ENCODE measurements around the gene ERBB2. TPM values are rescaled to one million over a fixed set of nuclear protein-coding genes. Genes with fewer than 3 reads are reported as not detected.

ERBB2 gene
- total and polyA plus RNA-seq, 9 of the 15 experiments (the other 6 are each of a cell fraction or from before 2014, with no cell fraction given): 0.74 to 5.6 (median 3.3) TPM

DNA sequence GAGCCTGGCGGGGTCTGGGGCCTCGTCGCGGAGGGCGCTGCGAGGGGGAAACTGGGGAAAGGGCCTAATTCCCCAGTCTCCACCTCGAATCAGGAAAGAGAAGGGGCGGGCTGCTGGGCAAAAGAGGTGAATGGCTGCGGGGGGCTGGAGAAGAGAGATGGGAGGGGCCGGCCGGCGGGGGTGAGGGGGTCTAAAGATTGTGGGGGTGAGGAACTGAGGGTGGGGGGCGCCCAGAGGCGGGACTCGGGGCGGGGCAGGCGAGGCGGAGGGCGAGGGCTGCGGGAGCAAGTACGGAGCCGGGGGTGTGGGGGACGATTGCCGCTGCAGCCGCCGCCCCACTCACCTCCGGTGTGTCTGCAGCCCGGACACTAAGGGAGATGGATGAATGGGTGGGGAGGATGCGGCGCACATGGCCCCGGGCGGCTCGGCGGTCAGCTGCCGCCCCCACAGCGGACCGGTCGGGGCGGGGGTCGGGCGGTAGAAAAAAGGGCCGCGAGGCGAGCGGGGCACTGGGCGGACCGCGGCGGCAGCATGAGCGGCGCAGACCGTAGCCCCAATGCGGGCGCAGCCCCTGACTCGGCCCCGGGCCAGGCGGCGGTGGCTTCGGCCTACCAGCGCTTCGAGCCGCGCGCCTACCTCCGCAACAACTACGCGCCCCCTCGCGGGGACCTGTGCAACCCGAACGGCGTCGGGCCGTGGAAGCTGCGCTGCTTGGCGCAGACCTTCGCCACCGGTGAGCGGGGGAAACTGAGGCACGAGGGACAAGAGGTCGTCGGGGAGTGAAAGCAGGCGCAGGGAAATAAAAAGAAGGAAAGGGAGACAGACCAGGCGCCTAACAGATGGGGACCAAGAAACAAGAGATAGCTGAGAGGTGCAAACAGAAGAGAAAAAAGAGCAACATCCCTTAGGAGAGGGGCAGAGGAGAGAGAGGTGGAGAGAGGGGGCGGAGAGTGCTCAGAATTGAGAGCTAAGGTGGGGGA lies 31.6 kb upstream of the ERBB2 start, which contains the start of gene PNMT (continued):
- TF ChIP-seq, protein P1, sequence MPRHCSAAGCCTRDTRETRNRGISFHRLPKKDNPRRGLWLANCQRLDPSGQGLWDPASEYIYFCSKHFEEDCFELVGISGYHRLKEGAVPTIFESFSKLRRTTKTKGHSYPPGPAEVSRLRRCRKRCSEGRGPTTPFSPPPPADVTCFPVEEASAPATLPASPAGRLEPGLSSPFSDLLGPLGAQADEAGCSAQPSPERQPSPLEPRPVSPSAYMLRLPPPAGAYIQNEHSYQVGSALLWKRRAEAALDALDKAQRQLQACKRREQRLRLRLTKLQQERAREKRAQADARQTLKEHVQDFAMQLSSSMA (CRISPR knock-in tag; IDR thresholded peaks at IDR 0.05): 0 out of 2 replicates have a peak, but pooled peaks have one; percentile 37
- TF ChIP-seq HOXB6 (CRISPR knock-in tag; IDR thresholded peaks at IDR 0.05; ENCODE audit: borderline replicate concordance) (no peak), SAFB (IDR thresholded peaks at IDR 0.05; ENCODE audit: borderline replicate concordance, low read depth, low read length) (no peak), ARID2 (IDR thresholded peaks at IDR 0.05) (peak; percentile 64), KAT7 (CRISPR knock-in tag; IDR thresholded peaks at IDR 0.05; ENCODE audit: borderline replicate concordance) (no peak), CEBPB (tag; IDR thresholded peaks at IDR 0.05) (no peak), ZNF174 (CRISPR knock-in tag; IDR thresholded peaks at IDR 0.05) (no peak), MYBL2 (IDR thresholded peaks at IDR 0.05; ENCODE audit: low read depth) (no peak), MYBL2 (CRISPR knock-in tag; IDR thresholded peaks at IDR 0.05; ENCODE audit: borderline replicate concordance) (no peak), TBL1XR1 (IDR thresholded peaks at IDR 0.05; ENCODE audit: low read length in 2 of 2) (no peak), DPF2 (IDR thresholded peaks at IDR 0.05) (peak; percentile 51; the same call in 1 of the 2 replicates), SP1 (CRISPR knock-in tag; IDR thresholded peaks at IDR 0.05) (no peak)
- TF ChIP-seq, protein P2, sequence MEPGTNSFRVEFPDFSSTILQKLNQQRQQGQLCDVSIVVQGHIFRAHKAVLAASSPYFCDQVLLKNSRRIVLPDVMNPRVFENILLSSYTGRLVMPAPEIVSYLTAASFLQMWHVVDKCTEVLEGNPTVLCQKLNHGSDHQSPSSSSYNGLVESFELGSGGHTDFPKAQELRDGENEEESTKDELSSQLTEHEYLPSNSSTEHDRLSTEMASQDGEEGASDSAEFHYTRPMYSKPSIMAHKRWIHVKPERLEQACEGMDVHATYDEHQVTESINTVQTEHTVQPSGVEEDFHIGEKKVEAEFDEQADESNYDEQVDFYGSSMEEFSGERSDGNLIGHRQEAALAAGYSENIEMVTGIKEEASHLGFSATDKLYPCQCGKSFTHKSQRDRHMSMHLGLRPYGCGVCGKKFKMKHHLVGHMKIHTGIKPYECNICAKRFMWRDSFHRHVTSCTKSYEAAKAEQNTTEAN (CRISPR knock-in tag; IDR thresholded peaks at IDR 0.05): no peak
- TF ChIP-seq, protein P3, sequence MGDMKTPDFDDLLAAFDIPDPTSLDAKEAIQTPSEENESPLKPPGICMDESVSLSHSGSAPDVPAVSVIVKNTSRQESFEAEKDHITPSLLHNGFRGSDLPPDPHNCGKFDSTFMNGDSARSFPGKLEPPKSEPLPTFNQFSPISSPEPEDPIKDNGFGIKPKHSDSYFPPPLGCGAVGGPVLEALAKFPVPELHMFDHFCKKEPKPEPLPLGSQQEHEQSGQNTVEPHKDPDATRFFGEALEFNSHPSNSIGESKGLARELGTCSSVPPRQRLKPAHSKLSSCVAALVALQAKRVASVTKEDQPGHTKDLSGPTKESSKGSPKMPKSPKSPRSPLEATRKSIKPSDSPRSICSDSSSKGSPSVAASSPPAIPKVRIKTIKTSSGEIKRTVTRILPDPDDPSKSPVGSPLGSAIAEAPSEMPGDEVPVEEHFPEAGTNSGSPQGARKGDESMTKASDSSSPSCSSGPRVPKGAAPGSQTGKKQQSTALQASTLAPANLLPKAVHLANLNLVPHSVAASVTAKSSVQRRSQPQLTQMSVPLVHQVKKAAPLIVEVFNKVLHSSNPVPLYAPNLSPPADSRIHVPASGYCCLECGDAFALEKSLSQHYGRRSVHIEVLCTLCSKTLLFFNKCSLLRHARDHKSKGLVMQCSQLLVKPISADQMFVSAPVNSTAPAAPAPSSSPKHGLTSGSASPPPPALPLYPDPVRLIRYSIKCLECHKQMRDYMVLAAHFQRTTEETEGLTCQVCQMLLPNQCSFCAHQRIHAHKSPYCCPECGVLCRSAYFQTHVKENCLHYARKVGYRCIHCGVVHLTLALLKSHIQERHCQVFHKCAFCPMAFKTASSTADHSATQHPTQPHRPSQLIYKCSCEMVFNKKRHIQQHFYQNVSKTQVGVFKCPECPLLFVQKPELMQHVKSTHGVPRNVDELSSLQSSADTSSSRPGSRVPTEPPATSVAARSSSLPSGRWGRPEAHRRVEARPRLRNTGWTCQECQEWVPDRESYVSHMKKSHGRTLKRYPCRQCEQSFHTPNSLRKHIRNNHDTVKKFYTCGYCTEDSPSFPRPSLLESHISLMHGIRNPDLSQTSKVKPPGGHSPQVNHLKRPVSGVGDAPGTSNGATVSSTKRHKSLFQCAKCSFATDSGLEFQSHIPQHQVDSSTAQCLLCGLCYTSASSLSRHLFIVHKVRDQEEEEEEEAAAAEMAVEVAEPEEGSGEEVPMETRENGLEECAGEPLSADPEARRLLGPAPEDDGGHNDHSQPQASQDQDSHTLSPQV (IDR thresholded peaks at IDR 0.05): peak; percentile 96
- TF ChIP-seq, protein P4, sequence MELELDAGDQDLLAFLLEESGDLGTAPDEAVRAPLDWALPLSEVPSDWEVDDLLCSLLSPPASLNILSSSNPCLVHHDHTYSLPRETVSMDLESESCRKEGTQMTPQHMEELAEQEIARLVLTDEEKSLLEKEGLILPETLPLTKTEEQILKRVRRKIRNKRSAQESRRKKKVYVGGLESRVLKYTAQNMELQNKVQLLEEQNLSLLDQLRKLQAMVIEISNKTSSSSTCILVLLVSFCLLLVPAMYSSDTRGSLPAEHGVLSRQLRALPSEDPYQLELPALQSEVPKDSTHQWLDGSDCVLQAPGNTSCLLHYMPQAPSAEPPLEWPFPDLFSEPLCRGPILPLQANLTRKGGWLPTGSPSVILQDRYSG (tag; conservative IDR thresholded peaks at IDR 0.05; ENCODE audit: low read depth): 0 out of 2 replicates have a peak, but pooled peaks have one; percentile 45
- TF ChIP-seq, protein P5, sequence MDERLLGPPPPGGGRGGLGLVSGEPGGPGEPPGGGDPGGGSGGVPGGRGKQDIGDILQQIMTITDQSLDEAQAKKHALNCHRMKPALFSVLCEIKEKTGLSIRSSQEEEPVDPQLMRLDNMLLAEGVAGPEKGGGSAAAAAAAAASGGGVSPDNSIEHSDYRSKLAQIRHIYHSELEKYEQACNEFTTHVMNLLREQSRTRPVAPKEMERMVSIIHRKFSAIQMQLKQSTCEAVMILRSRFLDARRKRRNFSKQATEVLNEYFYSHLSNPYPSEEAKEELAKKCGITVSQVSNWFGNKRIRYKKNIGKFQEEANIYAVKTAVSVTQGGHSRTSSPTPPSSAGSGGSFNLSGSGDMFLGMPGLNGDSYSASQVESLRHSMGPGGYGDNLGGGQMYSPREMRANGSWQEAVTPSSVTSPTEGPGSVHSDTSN (CRISPR knock-in tag; IDR thresholded peaks at IDR 0.05; ENCODE audit: low read depth): no peak
- TF ChIP-seq, protein P5 (tag; conservative IDR thresholded peaks at IDR 0.05; ENCODE audit: low read depth): no peak
